ENCODE measurements around the gene IRAK1. TPM values are rescaled to one million over a fixed set of nuclear protein-coding genes. Genes with fewer than 3 reads are reported as not detected.

Gene IRAK1
- total and polyA plus RNA-seq, 2 of the 13 experiments (the other 11 are each of a cell fraction or from before 2014, with no cell fraction given): 57.7 to 77.3 TPM

GRCh38 chrX:154026136-154027021 lies 6.7 kb upstream of the IRAK1 start (continued):
- no peak for TF ChIP-seq CENPBD1 (CRISPR knock-in tag; IDR thresholded peaks at IDR 0.05; ENCODE audit: borderline replicate concordance, low read depth)

- no TSS peak for BruUV-seq (replicated peaks)
- Histone ChIP-seq H3K4me1 (ENCODE audit: insufficient read depth, low read length) (peaks cover 37% of the 10 kb centered on the region), H3K27me3 (ENCODE audit: control insufficient read depth in 1 of 2, insufficient read depth in 2 of 2, low read length in 2 of 2) (no peaks in the 10 kb centered on the region), H3K36me3 (replicated peaks in 1 of 2; ENCODE audit: control insufficient read depth in 1 of 2, insufficient read depth in 2 of 2, low read length in 2 of 2) (peaks cover 2 to 4% of the 10 kb centered on the region in 2 experiments; a peak in 3 of 5 replicates), H4K20me1 (ENCODE audit: insufficient read depth, low read length) (no peaks in the 10 kb centered on the region), H3K79me2 (ENCODE audit: insufficient read depth, low read length) (no peaks in the 10 kb centered on the region), H3K9ac (ENCODE audit: insufficient read depth, low read depth, low read length) (no peak overlapping the region), H3K4me3 (replicated peaks in 1 of 3; ENCODE audit: insufficient read depth in 1 of 3, low read depth in 2 of 3, low read length in 3 of 3) (no peak overlapping the region), H3K4me2 (ENCODE audit: low read depth, low read length) (no peak overlapping the region), H2AFZ (ENCODE audit: low read length) (no peak overlapping the region), H3K9me3 (ENCODE audit: low read length) (no peaks in the 10 kb centered on the region), H3K27ac (ENCODE audit: extremely low read length, insufficient read depth, low read length) (no peak overlapping the region)
- no CpG with 5 or more reads among the region's 8 CpGs for WGBS (ENCODE audit: low lambda C conversion rate)
- FAIRE-seq (no peak), ATAC-seq (no peak), DNase-seq (ENCODE audit: low spot score) (no peak)
- in situ Hi-C loops (cut with HindIII; ENCODE audit: extremely low pct_ligation_motif_present, low pct_unique_long_range_greater_than_20kb): no loop called here
- no peak for TF ChIP-seq ZNF160 (CRISPR knock-in tag; IDR thresholded peaks at IDR 0.05)
- no peak for TF ChIP-seq RXRB (CRISPR knock-in tag; IDR thresholded peaks at IDR 0.05; ENCODE audit: borderline replicate concordance)
- TF ChIP-seq DR1 (CRISPR knock-in tag; IDR thresholded peaks at IDR 0.05): no peak
- no peak for TF ChIP-seq MZF1 (CRISPR knock-in tag; IDR thresholded peaks at IDR 0.05; ENCODE audit: borderline replicate concordance)
- TF ChIP-seq TBX3 (IDR thresholded peaks at IDR 0.05; ENCODE audit: borderline replicate concordance): no peak
- no peak for TF ChIP-seq ZNF432 (CRISPR knock-in tag; IDR thresholded peaks at IDR 0.05; ENCODE audit: borderline replicate concordance)
- POLR2A ChIA-PET: interaction anchor here (0.7 to 1.3 kb wide), 2 partner anchors 13 to 15 kb away, joined by 3 read pairs; no protein-coding TSS in a partner anchor
- CTCF ChIA-PET (ENCODE audit: low intra/inter-chr PET ratio, low total read pairs): no interaction called here
- intact Hi-C loops (cut with micrococcal nuclease; ENCODE audit: unreplicated experiment): no loop called here
These were observed 5.5 kb upstream of the IRAK1 start for GRCh38 chrX:154025230-154025629.

All from HepG2 (cell line).